Measurements from ENCODE around the gene SERTM2.

The SERTM2 gene

DNA sequence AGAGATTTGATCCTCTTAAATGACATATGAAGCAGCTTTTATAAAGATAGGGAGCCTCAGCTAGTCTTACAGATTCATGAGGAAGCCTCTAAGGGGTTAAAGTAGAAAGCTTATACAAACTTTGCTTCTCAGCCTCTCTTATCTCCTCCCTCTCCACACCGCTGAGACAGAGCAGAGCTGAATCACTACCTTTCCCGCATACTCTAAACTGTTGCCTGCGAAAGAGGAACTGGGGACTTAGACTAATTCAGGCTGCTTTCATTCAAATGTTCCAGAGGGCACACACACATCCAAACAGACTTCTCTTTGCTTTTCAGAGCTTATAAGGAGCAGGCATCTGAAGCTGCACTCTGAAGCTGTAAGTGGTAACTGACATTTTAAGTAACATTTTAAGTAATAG, at the start of gene SERTM2:
Gene SERTM2 (plus strand): TSS at position 169 of the 400 bp plus-strand sequence. CDS start 7,213 bp downstream, outside the sequence.
- no peak within 1 kb of the TSS for H3K9ac ChIP-seq (ENCODE audit: low read length)
- H3K4me2 ChIP-seq (ENCODE audit: low read length), result peak within 1 kb of the TSS; percentile 60
- no peaks in the 10 kb centered on the region for H3K9me3 ChIP-seq (ENCODE audit: insufficient read depth, low read length)
- no peak within 1 kb of the TSS for H2AFZ ChIP-seq (ENCODE audit: low read depth, low read length)
- no peaks in the 10 kb centered on the region for H3K36me3 ChIP-seq (replicated peaks; ENCODE audit: low read depth, low read length)
- H3K27ac ChIP-seq (ENCODE audit: low read length), result no peak within 1 kb of the TSS
- H3K4me3 ChIP-seq (ENCODE audit: low read length), result peak within 1 kb of the TSS; percentile 28
- H4K20me1 ChIP-seq (ENCODE audit: insufficient read depth, low read length), result no peaks in the 10 kb centered on the region
- no peaks in the 10 kb centered on the region for H3K79me2 ChIP-seq (ENCODE audit: low read length)
- TF ChIP-seq EZH2phosphoT487 (IDR thresholded peaks at IDR 0.05; ENCODE audit: low read depth), result no peak
- TF ChIP-seq, protein P1, sequence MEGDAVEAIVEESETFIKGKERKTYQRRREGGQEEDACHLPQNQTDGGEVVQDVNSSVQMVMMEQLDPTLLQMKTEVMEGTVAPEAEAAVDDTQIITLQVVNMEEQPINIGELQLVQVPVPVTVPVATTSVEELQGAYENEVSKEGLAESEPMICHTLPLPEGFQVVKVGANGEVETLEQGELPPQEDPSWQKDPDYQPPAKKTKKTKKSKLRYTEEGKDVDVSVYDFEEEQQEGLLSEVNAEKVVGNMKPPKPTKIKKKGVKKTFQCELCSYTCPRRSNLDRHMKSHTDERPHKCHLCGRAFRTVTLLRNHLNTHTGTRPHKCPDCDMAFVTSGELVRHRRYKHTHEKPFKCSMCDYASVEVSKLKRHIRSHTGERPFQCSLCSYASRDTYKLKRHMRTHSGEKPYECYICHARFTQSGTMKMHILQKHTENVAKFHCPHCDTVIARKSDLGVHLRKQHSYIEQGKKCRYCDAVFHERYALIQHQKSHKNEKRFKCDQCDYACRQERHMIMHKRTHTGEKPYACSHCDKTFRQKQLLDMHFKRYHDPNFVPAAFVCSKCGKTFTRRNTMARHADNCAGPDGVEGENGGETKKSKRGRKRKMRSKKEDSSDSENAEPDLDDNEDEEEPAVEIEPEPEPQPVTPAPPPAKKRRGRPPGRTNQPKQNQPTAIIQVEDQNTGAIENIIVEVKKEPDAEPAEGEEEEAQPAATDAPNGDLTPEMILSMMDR (IDR thresholded peaks at IDR 0.05; ENCODE audit: low read depth, low read length), result no peak
- peaks cover 13% of the 10 kb centered on the region for H3K4me1 ChIP-seq (ENCODE audit: low read length)
- no peaks in the 10 kb centered on the region for H3K27me3 ChIP-seq (ENCODE audit: low read depth, low read length)

DNA sequence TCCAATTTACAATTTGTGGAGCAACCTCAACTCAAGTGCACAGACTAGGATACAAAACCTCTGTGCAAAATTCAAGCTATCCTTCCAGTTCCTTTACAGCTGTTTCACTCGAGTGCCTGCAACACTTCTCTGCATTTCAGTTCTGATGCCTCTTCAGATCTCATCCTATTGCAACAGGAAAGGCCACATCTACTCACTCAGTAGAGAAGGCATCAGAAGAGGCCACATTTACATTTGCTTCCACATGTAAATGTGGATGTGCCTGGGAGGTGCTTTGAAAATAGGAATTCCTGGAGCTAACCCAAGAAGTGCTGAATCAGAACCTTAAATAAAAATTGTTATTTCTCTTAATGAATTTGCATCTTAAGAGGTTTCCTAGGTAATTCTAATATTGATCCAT, 45.8 kb upstream of the SERTM2 start:
- H3K27me3 ChIP-seq (ENCODE audit: low read depth, low read length), result no peaks in the 10 kb centered on the region
- H2AFZ ChIP-seq (ENCODE audit: low read depth, low read length), result no peak overlapping the region
- no peaks in the 10 kb centered on the region for H3K79me2 ChIP-seq (ENCODE audit: low read length)
- H3K4me1 ChIP-seq (ENCODE audit: low read length), result no peaks in the 10 kb centered on the region
- no peak overlapping the region for H3K4me2 ChIP-seq (ENCODE audit: low read length)
- no peak overlapping the region for H3K4me3 ChIP-seq (ENCODE audit: low read length)
- H3K9me3 ChIP-seq (ENCODE audit: insufficient read depth, low read length), result no peaks in the 10 kb centered on the region
- H3K9ac ChIP-seq (ENCODE audit: low read length), result no peak overlapping the region
- H3K27ac ChIP-seq (ENCODE audit: low read length), result no peak overlapping the region
- no peak for TF ChIP-seq EZH2phosphoT487 (IDR thresholded peaks at IDR 0.05; ENCODE audit: low read depth)
- TF ChIP-seq, protein P1 (IDR thresholded peaks at IDR 0.05; ENCODE audit: low read depth, low read length), result no peak
- no peaks in the 10 kb centered on the region for H4K20me1 ChIP-seq (ENCODE audit: insufficient read depth, low read length)
- H3K36me3 ChIP-seq (replicated peaks; ENCODE audit: low read depth, low read length), result no peaks in the 10 kb centered on the region

DNA sequence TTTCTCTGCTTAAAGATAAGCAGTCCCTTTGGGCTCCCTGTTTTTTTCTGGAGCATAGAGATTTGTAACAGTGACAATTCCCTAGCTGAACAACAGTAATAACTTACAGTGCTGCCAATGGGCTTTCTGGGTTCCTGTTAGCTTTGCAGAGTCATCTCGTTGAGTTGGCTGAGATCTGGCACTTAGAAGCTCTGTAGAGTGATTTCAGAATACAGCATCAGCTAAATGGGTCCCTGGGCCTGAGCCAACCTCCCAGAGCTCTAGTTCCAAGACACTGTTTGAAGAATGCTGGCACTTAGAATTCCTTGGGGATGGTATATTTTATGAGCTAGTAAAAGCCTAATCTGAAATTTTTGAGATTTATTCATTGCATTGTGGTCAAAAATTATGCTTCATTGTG, 43.5 kb upstream of the SERTM2 start:
- Histone ChIP-seq H3K4me1 (ENCODE audit: low read length) (no peaks in the 10 kb centered on the region), H3K4me2 (ENCODE audit: low read length) (no peak overlapping the region), H3K27ac (ENCODE audit: low read length) (no peak overlapping the region), H4K20me1 (ENCODE audit: insufficient read depth, low read length) (no peaks in the 10 kb centered on the region), H3K79me2 (ENCODE audit: low read length) (no peaks in the 10 kb centered on the region), H3K9ac (ENCODE audit: low read length) (no peak overlapping the region), H2AFZ (ENCODE audit: low read depth, low read length) (no peak overlapping the region), H3K27me3 (ENCODE audit: low read depth, low read length) (no peaks in the 10 kb centered on the region), H3K4me3 (ENCODE audit: low read length) (no peak overlapping the region), H3K36me3 (replicated peaks; ENCODE audit: low read depth, low read length) (no peaks in the 10 kb centered on the region), H3K9me3 (ENCODE audit: insufficient read depth, low read length) (no peaks in the 10 kb centered on the region)
- TF ChIP-seq, protein P1 (IDR thresholded peaks at IDR 0.05; ENCODE audit: low read depth, low read length), result no peak
- no peak for TF ChIP-seq EZH2phosphoT487 (IDR thresholded peaks at IDR 0.05; ENCODE audit: low read depth)

DNA sequence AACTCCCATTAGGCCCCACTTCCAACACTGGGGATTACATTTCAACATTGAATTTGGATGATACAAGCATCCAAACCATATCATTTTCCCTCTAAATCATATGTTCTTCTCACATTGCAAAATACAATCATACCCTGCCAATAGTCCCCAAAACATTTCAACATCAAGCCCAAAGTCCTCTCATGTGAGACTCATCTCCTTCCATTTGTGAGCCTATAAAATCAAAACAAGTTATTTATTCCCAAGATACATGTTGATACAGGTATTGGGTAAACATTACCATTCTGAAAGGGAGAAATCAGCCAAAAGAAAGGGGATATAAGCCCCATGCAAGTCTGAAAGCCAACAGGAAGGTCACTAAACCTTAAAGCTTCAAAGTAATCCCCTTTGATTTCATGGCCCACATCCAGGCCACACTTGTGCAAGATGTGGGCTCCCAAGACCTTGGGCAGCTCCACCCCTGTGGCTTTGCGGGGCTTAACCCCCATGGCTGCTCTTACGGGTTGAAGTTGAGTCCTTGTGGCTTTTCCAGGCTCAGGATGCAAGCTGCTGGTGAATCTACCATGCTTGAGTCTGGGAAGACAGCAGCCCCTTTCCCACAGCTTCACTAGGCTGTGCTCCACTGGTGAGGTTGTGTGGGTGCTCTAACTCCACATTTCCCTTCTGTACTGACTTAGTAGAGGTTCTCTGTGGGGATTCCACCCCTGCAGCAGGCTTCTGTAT, 40.6 kb upstream of the SERTM2 start:
- H3K27me3 ChIP-seq (ENCODE audit: low read depth, low read length), result no peaks in the 10 kb centered on the region
- no peak for TF ChIP-seq EZH2phosphoT487 (IDR thresholded peaks at IDR 0.05; ENCODE audit: low read depth)
- TF ChIP-seq, protein P1 (IDR thresholded peaks at IDR 0.05; ENCODE audit: low read depth, low read length), result no peak
- H3K9me3 ChIP-seq (ENCODE audit: insufficient read depth, low read length), result no peaks in the 10 kb centered on the region
- no peaks in the 10 kb centered on the region for H4K20me1 ChIP-seq (ENCODE audit: insufficient read depth, low read length)
- no peak overlapping the region for H3K4me2 ChIP-seq (ENCODE audit: low read length)
- no peak overlapping the region for H3K4me3 ChIP-seq (ENCODE audit: low read length)
- H3K9ac ChIP-seq (ENCODE audit: low read length), result no peak overlapping the region
- no peak overlapping the region for H2AFZ ChIP-seq (ENCODE audit: low read depth, low read length)
- H3K36me3 ChIP-seq (replicated peaks; ENCODE audit: low read depth, low read length), result no peaks in the 10 kb centered on the region
- H3K4me1 ChIP-seq (ENCODE audit: low read length), result no peaks in the 10 kb centered on the region
- H3K27ac ChIP-seq (ENCODE audit: low read length), result no peak overlapping the region
- no peaks in the 10 kb centered on the region for H3K79me2 ChIP-seq (ENCODE audit: low read length)

All from OCI-LY3 (cell line).